Esophagus muscularis mucosa (tissue), 4 donors: ENCODE results near the gene ZNF768.

ENCODE experiments used
- CTCF ChIP-seq, 3 experiments: fragments of 200-600 bp in 2 of 3; fragments of 450-650 bp in 1 of 3; sonication (generic) in 2 of 3; IDR thresholded peaks; one replicate each; pipeline ENCODE4 v1.5.1; 2017 to 2019; ENCODE audit warnings: antibody characterized with exemption in 3 of 3, mild to moderate bottlenecking in 2 of 3, moderate library complexity in 1 of 3
- EP300 ChIP-seq: sonication (generic); formaldehyde crosslinking; IDR thresholded peaks from one replicate; pipeline ENCODE4 v1.6.1; 2017; ENCODE audit warnings: antibody characterized with exemption
- POLR2A ChIP-seq: fragments of 450-650 bp; IDR thresholded peaks from one replicate; pipeline ENCODE4 v1.6.1; 2017; ENCODE audit warnings: antibody characterized with exemption, moderate library complexity, mild to moderate bottlenecking, low read depth
- POLR2AphosphoS5 ChIP-seq, 2 donors: sonication (generic); formaldehyde crosslinking; IDR thresholded peaks; one replicate each; pipeline ENCODE4 v1.6.1; 2017; ENCODE audit warnings: antibody characterized with exemption in 2 of 2

- TF ChIP-seq POLR2A (no peak), CTCF (IDR thresholded peaks at IDR 0.05) (no peak), POLR2AphosphoS5 (IDR thresholded peaks at IDR 0.05) (no peak), EP300 (no peak)
These were observed 4.9 kb downstream of the ZNF768 start for GRCh38 chr16:30521476-30521872.
